NCI-H510A (cell line): ENCODE results near the gene PPP4R1.
A peak's percentile ranks its signal among the peaks of the same experiment; 100 is the strongest.
"Not testable (repeated sequence)": the region's sequence is repeated elsewhere in the genome, so short reads cannot be mapped to it uniquely, and the experiment has no call there.

Source experiments
- DNase-seq: peaks from one replicate; lab custom pipeline; 2025; lab: John Stamatoyannopoulos, UW

The PPP4R1 gene

DNA sequence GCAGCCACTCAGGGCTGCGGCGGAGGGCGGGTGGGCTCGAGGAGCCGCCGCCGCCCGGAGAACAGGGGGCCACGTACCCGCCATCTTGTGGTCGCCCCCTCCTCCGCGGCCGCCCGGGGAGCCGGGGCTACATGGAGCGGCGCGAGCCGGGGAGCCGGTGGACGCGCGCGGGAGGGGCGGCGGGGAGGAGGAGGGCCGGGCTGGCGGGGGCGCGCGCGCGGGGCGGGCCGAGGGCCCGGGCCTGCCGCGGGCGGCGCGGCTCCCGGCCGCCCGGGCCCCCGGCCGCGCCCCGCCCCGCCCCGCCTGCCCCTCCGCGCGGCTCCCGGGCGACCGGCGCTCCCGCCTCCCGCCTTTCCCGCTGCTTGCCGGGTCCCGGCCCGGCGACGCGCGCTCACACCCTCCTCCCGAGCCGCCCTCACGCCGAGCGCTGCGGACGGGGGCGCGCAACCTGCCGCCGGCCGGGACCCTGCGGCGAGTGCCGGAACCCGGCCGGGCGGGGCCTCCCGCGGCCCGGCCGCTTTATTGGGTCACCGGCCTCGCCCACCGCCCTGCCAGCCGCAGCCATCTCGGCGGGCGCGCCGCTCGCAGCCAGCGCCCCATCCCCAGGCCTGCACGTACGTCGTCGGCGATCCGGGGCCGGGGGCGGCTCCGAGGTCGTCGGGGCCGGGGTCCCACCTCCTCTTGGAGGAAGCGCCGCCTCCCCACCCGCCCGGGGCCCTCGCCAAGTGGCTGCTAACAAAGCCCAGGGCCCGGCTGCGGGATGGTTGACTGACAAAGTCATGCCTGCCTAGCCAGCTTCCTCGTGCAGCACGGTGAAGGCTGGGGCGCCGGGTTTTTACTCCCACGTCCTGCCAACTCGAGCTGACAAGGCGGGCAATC, at the start of gene PPP4R1:
TSS of gene PPP4R1 (minus strand) at position 159 of the 879 bp plus-strand sequence. CDS start at position 84, 75 bp downstream.
- peak; percentile 69 for DNase-seq

DNA sequence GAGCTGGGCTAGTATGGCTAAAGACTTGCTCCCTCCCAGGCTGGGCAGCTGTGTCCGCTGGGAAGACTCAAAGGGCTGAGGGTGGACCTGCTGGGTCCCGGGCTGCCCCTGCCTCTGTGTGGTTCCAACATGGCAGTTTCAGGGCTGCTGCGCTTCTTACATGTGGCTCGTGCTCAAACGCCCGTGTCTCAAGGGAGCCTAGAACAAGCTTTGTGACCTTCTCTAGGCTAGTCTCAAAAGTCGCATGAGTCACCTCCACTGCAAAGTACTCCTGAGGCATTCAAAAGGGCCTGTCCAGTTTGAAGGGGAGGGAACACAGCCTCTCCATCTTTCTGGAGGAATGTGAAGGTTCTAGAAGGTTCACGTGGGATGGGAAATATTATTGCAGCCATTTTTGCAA, 49.0 kb upstream of the PPP4R1 start:
- no peak for DNase-seq

DNA sequence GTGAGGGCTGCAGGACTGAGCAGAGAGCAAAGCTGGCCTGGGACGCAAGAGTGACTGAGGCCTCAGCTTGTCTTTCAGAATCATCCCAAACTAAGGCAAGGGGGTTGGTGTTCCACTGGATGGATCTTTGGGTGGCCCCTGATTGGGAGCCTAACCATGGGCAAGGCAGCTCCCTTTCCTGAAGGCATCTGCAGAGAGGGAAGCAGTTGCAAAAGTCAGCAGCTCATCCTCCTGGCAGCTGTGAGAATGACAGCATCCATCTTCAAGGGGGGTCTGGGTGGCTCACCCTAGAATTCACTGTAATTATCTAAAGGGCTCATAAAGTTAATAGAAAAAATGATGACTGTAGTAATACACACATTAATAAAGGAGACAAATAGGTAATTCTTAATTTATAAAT, 47.2 kb upstream of the PPP4R1 start:
- no peak for DNase-seq

- no peak for DNase-seq
Measured at GRCh38 chr18:9659499-9660375, 45.4 kb upstream of the PPP4R1 start.

DNA sequence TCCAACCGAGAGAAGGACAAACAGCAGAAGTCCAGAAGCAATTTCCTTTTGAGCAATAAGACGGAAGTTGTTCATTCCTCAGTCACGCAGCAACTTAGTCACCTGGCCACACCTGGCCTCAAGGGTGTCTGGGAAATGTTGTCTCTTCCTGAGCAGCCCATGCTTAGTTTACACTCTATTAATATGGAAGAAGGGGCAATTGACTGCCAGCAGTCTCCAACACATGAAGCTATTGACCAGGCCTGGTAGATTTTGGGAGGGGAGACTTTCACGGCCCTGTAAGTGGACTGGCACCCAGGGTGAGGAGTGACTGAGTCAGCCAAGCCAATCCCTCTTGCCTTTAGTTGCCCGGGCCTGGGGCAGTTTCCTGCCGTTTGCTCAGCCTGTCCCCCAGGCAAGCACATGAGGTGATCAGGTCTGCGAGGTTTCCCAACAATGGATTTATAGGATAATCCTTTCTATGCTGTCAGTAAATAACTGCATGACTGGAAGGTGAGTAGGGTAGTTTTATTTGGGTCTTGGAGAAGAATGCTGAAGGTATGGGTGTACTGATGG, 43.8 kb upstream of the PPP4R1 start:
- DNase-seq: no peak

- DNase-seq: no peak
Measured at GRCh38 chr18:9655232-9655767, 40.9 kb upstream of the PPP4R1 start.

DNA sequence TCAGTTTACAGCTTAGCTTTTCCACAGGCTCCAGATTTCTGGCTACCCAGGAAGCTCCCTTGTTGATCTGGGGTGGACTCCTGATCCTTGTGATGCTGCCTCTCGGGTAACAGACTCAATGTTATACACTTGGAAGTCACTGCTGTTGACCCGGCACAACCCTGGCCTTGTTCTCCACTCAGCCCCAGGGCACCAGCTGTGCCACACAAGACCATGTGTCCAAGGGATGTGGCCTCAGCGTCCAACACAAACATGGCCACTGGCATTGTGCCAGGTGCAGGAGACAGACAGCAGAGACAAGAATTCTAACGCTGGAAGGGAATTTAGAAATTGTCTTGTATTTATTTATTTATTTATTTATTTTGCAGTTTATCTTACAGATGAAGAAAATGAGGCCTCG, 39.0 kb upstream of the PPP4R1 start:
- DNase-seq: no peak

GRCh38 chr18:9649164-9649540, 34.8 kb upstream of the PPP4R1 start:
- no peak for DNase-seq

- no peak for DNase-seq
Measured at GRCh38 chr18:9648431-9649163, 34.2 kb upstream of the PPP4R1 start.

DNA sequence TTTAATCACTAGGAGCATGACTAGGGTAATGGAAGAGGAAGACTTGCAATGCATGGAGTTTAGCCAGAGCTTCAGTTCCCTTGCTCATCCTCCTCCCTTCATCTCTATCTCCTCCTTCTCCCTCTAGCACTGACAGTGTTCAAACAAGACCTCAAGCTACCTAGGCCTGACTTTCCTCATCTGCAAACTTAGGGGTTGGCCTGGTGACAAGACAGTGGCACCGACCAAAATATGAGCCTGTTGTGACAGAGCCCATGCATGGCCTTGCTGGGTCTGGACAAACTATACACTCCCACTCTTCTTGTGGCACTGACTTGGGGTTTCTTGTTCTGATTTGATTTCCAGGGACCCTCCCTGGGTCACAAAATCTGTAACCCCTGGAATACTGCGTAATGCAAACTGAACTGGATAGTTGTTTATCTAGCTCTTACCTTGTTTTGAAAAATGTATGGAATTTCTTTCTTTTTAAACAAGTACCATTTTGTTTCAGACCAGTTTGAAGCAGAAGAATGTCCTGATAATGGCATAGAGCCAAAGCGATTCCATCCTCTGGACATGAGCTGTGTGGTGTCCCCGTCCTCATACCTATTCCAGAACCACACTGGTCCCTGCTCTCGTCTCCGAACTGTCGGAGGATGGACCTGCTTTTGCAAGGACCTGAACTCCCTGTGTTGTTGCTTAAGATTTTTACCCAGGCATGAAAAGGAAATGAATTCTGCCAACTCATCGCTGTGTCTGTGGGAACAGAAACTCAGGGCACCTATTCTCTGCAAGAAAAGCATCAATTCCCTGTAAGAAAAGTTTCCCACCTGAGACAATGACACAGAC, 33.4 kb upstream of the PPP4R1 start:
- DNase-seq: no peak

GRCh38 chr18:9643549-9643948, 29.2 kb upstream of the PPP4R1 start:
- no peak for DNase-seq

DNA sequence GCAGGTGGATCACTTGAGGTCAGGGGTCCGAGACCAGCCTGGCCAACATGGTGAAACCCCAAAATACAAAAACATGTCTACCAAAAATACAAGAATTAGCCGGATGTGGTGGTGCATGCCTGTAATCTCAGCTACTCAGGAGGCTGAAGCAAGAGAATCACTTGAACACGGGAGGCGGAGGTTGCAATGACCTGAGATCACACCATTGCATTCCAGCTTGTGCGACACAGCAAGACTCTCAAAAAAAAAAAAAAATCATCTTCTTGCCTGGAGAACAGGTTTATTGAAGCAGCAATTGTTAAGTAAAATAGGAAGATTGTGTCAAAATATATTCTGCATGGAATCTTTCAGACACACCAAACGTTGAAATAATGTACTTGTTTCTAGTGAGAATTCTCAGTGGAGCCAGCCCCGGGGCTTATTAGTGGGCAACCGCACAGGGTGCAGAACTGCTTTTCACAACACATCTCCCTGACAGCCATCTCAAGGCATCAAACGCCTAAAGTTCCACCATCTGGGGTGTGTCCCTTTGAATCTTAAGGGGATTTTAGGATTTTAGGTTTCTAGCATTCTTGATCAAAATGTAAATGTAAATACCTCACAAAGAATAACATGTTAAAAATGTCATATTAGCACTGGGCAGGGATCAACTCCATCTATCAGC, 28.6 kb upstream of the PPP4R1 start:
- no peak for DNase-seq

DNA sequence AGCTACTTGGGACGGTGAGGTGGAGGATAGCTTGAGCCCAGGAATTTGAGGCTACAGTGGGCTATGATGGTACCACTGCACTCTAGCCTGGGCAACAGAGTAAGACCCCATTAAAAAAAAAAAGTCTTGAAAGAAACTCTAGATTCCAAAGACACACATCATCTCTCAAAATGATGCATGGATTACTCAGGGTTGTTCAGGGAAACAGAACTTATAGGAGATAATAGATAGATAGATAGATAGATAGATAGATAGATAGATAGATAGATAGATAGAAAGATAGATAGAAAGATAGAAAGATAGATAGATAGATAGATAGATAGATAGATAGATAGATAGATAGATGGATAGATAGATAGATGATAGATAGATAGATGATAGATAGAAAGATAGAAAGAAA, 26.7 kb upstream of the PPP4R1 start:
- not testable (repeated sequence) for DNase-seq

DNA sequence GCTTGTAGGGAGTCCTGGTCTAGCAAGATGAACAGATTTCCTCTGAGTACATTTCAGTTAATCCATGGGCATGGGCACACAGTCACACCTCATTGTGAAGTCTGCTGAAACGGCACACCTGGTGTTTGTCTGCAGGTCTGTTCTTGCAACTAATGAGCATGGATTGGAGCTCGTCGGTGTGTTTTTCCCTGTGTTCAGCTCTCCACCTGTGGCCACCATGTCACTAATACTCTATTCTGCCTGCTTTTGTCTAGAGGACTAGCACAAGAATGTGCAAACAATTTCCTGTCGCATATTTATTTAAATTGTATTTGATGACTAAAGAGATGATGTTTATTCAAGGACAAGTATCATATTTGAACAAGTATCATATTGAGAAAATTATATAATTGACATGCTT, 24.5 kb upstream of the PPP4R1 start:
- DNase-seq: peak; percentile 51

- no peak for DNase-seq
Measured at GRCh38 chr18:9637036-9637767, 22.8 kb upstream of the PPP4R1 start.

DNA sequence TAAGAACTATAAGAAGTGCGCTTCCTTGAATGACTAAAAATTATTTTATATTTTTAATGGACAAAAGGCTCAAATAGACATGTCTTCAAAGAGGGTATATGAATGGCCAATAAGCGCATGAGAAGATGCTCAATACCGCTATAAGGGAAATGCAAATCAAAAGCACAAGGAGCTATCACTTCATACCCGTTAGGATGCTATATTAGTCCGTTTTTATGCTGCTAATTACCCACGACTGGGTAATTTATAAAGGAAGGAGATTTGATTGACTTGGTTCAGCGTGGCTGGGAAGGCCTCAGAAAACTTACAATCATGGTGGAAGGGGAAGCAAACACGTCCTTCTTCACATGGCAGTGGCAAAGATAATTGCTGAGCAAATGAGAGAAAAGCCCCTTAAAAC, 20.5 kb upstream of the PPP4R1 start:
- no peak for DNase-seq

DNA sequence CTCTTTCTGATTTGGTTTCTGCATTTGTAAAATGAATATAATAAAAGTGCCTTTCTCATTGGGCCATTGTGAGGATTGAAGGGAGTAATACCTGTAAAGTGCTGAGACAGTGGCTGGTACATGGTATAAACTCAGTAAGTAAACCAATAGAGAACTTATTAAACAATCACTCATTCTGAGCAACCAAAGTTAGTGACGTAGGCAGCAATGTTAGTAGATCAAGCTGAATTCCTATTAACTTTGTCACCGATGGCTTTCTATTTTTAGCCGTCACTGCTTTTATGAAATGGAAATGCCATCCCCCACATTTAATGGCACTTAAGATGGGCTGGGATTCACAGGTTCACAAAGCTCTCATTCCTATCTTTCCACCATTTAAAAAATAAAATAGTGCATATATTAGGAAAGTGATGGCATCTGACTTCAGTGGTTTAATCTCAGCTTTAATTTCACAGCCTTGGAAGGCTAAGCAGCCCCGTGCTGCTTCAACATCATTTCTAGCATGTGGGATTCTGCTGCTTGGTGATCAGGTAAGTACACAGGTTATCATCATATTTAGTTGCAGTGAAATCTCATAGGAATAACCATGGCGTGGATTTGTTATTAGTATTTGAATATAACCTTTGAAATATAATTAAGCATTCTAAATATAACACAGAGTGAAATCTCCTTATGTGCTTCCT, 17.6 kb upstream of the PPP4R1 start:
- no peak for DNase-seq

DNA sequence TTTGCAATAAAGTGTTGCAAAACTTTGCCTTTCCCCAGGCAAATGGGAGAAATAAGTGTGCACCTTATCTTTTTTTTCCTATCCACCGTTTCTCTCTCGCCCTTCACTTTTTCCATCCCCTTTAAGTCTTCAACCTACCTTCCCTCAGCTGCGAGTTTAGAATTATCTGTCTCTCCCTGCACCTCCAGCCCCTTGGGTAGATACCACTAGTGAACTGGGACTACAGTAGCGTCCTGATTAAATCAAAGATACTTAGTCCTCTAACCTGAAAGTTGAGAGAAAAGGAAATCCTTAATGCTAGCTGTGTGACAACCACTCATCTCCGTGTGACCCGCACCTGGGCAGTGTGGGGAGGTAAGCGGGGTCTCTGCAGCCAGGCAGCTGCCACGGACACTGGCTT, 16.1 kb upstream of the PPP4R1 start:
- DNase-seq: no peak

DNA sequence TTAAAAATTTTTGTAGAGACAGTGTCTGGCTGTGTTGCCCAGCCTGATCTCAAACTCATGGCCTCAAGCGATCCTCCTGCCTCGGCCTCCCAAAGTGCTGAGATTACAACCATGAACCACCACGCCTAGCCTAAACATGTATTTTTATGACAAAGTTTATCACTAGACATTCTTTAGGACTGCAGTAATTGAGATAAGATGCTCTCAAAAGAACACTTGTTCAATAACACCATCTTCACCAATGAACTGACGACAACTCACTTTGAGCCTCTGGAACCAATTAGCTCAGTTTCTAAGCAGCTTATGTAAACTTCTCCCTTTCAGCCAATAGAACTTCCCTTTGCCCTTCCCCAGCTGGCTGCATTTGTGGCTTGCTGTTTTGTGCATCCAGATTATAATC, 15.3 kb upstream of the PPP4R1 start:
- DNase-seq: no peak
